Superior temporal gyrus (tissue), 1 donor: ENCODE measurements around the gene C19orf25.

Experiments used
- DNase-seq: peaks from one replicate; pipeline ENCODE4 v3.0.0-alpha.2; 2016; ENCODE audit errors: extremely low spot score

Gene C19orf25

GRCh38 chr19:1466461-1467214, 12.4 kb downstream of the C19orf25 start:
- DNase-seq = no peak

DNA sequence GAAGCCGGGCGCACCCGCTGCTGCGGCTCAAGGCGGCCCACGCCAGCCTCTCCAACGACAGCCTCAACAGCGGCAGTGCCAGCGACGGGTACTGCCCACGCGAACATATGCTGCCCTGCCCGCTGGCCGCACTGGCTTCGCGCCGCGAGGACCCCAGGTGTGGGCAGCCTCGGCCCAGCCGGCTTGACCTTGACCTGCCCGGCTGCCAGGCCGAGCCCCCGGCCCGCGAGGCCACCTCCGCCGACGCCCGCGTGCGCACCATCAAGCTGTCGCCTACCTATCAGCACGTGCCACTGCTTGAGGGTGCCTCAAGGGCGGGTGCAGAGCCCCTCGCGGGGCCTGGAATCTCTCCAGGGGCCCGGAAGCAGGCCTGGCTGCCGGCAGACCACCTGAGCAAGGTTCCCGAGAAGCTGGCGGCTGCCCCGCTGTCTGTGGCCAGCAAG, 13.0 kb downstream of the C19orf25 start:
- no peak for DNase-seq

DNA sequence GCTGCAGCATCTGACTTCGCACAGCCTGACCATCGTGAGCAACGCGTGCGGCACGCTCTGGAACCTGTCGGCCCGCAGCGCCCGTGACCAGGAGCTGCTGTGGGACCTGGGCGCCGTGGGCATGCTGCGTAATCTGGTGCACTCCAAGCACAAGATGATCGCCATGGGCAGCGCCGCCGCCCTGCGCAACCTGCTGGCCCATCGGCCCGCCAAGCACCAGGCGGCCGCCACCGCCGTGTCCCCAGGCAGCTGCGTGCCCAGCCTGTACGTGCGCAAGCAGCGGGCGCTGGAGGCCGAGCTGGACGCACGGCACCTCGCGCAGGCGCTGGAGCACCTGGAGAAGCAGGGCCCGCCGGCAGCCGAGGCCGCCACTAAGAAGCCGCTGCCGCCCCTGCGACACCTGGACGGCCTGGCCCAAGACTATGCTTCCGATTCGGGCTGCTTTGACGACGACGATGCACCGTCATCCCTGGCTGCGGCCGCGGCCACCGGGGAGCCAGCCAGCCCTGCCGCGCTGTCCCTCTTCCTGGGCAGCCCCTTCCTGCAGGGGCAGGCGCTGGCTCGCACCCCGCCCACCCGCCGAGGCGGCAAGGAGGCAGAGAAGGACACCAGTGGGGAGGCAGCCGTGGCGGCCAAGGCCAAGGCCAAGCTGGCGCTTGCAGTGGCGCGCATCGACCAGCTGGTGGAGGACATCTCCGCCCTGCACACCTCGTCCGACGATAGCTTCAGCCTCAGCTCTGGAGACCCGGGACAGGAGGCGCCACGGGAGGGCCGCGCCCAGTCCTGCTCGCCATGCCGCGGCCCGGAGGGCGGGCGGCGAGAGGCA, 13.6 kb downstream of the C19orf25 start:
- DNase-seq = no peak

GRCh38 chr19:1461862-1462261, 17.2 kb downstream of the C19orf25 start:
- no peak for DNase-seq

- DNase-seq = no peak
Observed at GRCh38 chr19:1460033-1460995, 18.7 kb downstream of the C19orf25 start.

DNA sequence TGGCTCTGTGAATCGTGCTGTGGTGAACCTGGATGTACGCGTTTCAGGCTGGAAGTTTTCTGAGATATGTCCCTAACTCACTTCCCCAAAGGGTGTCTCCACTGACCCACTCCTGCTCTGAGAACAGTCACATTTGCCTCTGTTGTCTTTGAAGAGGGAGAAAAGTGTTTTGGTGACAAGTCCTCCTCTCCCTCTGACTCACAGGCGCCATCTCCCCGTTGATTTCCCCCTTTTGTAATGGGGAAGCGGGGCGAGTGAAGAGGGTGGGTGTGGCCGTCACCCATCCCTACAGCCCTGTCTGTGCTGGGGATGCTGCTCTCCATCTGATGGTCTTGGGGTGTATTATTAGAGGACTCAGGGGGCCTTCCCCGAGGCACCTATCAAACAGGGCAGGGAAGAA, 19.5 kb downstream of the C19orf25 start:
- DNase-seq = no peak

DNA sequence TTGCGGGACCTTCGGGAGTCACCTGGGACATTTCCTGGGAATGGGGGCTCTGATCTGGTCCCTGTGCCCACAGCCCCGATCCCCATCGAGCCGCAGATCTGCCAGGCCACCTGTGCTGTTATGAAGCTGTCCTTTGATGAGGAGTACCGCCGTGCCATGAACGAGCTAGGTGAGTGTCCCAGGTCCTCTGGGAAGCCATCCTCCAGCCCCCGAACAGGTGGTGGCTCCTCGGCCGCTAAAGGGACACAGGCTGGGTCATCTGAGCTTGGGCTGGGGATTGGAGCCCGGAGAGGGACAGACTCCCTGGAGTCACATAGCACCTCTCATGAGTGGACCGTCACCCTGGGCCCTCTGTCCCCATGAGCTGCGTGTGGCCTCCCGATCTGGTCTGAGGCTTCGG, 21.1 kb downstream of the C19orf25 start:
- DNase-seq = no peak

- no peak for DNase-seq
Observed at GRCh38 chr19:1457031-1457739, 21.8 kb downstream of the C19orf25 start.

DNA sequence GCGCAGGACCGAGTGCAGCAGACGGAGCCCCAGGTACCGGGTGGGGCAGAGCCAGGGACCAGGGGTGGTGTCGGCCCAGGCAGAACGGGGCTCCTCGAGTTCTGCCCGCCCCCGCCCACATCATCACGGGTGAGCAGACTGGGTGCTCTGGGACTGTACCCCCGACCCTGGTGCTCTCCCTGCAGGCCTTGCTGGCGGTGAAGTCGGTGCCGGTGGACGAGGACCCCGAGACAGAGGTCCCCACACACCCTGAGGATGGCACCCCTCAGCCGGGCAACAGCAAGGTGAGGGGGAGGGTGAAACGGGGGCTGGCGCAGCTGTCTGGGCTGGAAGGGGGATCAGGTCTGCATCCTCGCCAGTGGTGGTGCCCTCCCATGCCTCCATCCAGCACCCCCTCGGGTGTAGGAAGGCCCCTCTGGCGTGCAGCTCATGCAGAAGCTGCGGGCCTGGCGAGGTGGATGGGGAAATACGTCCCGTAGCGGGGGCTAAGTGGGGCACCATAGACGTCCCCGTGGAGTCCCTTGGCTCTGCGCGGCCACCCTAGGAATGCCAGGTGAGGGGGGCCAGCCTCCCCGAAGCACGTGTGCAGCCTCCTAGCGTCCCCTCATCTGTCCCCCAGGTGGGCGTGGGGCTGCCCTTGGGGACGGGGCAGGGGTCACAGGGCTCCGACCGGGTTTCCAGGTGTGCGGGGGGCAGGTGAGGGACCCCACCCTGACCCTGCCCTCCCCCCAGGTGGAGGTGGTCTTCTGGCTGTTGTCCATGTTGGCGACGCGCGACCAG, 22.7 kb downstream of the C19orf25 start:
- no peak for DNase-seq

DNA sequence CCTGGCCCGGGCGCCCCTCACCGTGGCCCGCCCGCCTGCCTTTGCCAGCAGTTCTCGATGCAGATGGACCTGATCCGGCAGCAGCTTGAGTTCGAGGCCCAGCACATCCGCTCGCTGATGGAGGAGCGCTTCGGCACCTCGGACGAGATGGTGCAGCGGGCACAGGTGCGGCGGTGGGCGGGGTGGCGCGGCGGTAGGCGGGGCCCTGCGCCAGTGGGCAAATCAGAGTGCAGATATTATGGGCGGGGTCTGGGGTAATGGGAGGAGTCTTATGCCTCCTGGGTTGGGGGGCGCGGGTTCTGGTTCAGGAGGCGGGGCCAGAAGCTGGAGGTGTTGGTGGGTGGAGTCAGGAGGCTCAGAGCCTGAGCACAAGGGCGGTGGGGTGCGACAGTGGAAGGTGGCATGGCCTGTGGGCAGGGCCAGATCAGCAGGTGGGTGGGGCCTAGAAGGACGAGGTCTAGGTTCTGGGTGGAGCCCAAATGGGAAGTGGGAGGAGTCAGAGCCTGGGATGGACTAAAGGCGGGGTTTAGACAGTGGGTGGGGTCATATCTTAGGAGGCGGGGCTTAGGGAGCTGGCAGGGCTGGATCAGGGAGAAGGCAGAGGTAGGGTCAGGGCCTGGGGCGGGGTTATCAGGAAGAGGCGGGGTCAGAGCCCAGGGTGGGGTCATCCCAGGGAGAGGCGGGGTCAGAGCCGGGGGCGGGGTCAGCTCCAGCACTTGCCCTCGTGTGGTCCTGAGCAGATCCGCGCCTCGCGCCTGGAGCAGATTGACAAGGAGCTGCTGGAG, 23.5 kb downstream of the C19orf25 start:
- DNase-seq = no peak

DNA sequence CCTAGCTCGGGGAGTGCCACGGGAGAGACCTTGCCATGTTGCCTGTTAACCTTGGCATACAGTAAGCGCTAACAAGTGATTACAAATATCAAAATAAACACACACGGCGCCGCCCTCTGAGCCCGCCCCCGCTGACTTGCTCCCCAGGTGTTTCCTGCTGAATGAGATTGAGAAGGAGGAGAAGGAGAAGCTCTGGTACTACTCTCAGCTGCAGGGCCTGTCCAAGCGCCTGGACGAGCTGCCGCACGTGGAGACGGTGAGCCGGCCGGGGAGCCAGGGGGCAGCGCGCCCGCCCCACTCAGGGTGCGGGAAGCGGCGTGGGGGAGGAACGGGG, 24.0 kb downstream of the C19orf25 start:
- DNase-seq = no peak

GRCh38 chr19:1453525-1454364, 25.3 kb downstream of the C19orf25 start:
- peak; percentile 96 for DNase-seq

DNA sequence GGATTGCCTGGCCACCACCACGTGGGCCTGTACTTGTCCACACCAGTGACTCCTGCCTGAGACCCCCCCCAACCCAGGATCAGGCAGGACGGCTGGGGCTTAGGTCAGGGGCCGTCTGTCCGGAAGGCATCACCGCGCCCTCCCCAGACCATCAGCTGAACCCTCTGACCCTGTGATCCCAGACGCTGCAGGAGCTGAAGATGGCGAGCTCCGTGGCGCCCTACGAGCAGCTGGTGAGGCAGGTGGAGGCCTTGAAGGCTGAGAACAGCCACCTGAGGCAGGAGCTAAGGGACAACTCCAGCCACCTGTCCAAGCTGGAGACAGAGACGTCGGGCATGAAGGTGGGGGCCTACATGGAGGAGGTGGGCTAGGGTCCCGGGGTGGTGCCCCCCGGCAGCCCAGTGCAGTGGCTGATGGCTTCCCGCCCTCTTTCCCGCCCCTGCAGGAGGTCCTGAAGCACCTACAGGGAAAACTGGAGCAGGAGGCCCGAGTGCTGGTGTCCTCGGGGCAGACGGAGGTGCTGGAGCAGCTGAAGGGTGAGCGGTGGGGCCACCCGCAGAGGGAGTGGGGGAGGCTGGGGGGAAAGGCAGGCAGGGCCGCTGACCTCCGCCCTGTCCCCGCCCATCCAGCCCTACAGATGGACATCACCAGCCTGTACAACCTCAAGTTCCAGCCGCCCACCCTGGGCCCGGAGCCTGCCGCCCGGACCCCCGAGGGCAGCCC, 26.1 kb downstream of the C19orf25 start:
- DNase-seq = no peak

DNA sequence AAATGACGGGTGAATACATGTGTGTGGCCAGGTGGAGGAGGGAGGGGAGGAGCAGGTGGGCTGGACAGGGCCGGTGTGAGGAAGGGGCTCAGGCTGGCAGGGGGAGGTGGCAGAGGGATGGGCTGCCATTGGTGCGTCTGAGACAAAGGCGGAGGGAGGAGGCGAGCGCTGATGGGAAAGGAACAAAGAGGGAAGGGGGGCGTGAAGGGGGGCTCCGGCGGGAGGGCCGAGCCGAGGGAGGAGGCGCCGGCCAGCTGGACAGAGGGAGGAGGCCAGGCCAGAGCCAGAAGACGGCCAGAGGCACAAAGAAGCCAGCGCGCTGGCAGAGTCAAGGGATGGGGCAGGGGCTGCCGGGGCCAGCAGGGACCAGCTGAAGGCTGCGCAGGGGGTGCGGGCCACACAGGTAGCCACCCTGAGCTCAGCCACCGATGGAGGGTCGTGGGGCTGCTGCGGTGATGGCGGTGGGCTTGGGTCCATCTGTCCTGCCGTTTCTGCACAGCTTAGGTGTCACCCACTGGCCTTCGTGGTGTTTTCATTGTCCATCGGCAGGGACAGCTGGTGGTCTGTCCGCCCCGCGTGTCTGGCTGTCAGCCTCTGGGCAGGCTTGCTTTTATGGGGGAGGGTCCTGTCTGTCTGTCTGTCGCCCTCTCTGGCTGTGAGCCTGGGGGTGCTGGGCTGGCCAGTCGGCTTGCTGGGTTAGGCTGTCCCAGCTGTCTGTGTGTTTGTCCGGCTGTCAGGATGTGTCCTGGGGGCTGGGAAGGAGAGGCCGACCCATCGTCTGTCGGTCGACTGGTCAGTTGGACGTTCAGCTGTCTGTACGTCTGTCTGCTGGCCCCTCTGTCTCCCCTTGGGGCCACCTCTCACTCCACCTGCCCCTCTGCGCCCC, 26.9 kb downstream of the C19orf25 start:
- peak; percentile 63 for DNase-seq

GRCh38 chr19:1450735-1451731, 28.0 kb downstream of the C19orf25 start:
- peak; percentile 30 for DNase-seq
